ENCODE results near the gene RAPGEF4.

The RAPGEF4 gene

DNA sequence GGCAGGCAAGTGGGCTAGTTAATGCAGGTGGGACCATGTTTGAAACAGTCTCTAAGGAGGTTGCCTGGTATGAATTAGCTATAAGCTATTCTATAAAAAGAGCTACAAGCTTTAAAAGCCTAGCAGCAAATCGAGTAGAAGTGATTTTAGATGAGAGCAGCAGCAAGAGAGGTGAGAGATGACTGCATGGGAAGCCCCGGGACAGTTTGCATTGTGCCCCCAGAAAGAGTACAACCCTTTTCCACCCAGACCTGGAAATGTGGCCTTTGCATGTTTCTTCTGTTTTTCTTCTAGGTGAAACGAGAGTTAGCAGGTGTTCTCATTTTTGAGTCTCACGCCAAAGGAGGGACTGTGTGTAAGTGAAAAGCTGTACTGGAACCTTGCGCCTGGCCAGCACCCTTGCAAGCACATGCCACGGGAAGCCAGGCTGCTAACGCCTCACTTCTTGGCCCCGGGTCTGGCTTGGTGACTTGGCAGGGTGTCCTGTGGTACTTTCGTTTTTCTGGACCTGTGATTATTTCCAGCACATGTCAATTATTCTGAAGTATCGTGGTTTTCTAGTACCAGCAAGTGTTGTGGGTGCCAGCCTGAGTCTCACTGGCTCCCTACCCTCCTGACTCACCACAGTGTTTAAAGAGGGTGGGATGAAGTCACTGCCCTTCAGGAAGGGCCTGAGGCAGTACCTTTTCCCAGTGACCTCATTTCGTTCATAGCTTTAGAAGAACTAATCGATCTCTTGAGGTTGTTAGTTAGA, 249.7 kb downstream of the RAPGEF4 start:
- TF ChIP-seq POLR2A (IDR thresholded peaks at IDR 0.05; ENCODE audit: low read depth, low read length), result no peak
- no peak for TF ChIP-seq POLR2AphosphoS5 (IDR thresholded peaks at IDR 0.05; ENCODE audit: low read depth, low read length)
- TF ChIP-seq TAF1 (IDR thresholded peaks at IDR 0.05; ENCODE audit: borderline replicate concordance, low read depth, low read length), result no peak
- no peak for DNase-seq (ENCODE audit: insufficient read length)
- FAIRE-seq, result peak; percentile 54

DNA sequence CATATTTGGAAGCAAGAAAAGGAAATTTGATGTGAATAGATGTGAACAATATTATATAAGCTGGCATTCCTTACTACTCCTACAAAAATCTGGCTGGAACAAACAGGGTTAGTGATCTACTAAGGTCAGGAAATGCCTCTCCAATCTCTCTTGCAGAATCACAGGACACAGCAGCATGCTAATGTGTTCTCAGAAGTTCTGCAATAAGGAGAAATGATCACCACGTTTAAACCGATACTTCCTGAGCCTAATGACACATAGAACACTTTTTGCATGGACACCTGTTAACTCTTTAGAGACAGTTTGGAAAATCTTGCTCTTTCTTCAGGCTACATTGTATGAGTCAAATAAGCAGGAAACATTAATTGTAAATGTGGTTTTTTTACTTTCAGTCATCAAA, 250.4 kb downstream of the RAPGEF4 start:
- FAIRE-seq (peak; percentile 69), DNase-seq (ENCODE audit: insufficient read length) (no peak)
- TF ChIP-seq POLR2AphosphoS5 (IDR thresholded peaks at IDR 0.05; ENCODE audit: low read depth, low read length), result no peak
- TF ChIP-seq POLR2A (IDR thresholded peaks at IDR 0.05; ENCODE audit: low read depth, low read length), result no peak
- no peak for TF ChIP-seq TAF1 (IDR thresholded peaks at IDR 0.05; ENCODE audit: borderline replicate concordance, low read depth, low read length)

DNA sequence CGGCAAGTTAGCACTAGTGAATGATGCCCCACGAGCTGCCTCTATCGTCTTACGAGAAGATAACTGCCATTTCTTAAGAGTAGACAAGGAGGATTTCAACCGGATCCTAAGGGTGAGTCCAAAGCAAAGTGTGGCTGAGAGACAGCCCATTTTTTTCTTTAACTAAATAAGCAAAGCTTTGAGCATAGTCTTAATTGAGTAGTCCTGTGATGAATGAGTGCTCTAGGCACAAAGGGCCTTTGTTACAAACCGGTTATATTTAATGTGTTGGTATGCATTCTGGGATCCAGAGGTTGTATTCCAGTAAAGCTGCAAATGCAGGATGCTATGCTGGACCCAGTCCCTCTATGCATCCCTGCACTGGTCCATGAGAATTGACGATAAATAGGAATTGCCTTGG, 253.1 kb downstream of the RAPGEF4 start:
- TF ChIP-seq TAF1 (IDR thresholded peaks at IDR 0.05; ENCODE audit: borderline replicate concordance, low read depth, low read length) (no peak), POLR2A (IDR thresholded peaks at IDR 0.05; ENCODE audit: low read depth, low read length) (no peak), POLR2AphosphoS5 (IDR thresholded peaks at IDR 0.05; ENCODE audit: low read depth, low read length) (no peak)
- DNase-seq (ENCODE audit: insufficient read length) (no peak), FAIRE-seq (no peak)

DNA sequence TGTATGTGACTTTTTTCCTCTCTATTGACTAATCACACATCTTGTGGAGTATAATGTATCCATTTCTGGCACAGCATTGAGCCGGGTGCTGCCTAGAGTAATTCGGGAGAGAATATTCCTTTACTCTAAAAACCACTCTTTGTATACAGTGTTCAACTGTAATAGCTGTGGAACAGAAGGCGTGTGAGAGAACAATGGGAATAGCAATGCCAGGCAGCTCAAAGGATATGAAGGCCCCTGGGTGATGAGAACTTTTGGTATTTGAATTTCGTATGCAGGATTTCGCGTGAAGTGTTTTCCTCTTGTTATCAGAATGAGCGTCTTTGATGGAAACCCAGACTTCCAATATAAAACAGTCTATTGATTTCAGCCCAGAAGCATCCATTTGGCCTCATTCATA, 255.4 kb downstream of the RAPGEF4 start:
- TF ChIP-seq POLR2A (IDR thresholded peaks at IDR 0.05; ENCODE audit: low read depth, low read length) (no peak), TAF1 (IDR thresholded peaks at IDR 0.05; ENCODE audit: borderline replicate concordance, low read depth, low read length) (no peak), POLR2AphosphoS5 (IDR thresholded peaks at IDR 0.05; ENCODE audit: low read depth, low read length) (no peak)
- FAIRE-seq (no peak), DNase-seq (ENCODE audit: insufficient read length) (no peak)

DNA sequence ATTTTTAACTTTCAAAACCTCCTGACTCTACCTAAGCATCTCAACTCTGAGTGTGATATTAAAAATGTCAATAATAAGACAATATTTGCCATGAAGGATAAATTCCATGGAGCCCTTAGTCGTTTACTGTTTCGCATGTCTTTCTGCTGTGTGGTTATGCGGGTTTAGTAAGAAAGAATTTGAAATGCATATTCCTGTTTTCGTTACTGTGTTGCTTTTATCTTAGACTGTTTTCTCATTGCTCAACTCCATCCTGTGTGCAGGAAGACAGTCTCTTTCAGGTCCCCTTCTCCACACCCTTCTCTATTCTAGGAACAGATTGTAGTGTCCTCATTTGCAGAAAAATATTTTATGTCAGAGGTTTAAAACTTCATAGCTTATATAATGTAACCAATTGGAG, 257.5 kb downstream of the RAPGEF4 start:
- no peak for TF ChIP-seq POLR2A (IDR thresholded peaks at IDR 0.05; ENCODE audit: low read depth, low read length)
- TF ChIP-seq TAF1 (IDR thresholded peaks at IDR 0.05; ENCODE audit: borderline replicate concordance, low read depth, low read length), result no peak
- no peak for TF ChIP-seq POLR2AphosphoS5 (IDR thresholded peaks at IDR 0.05; ENCODE audit: low read depth, low read length)
- FAIRE-seq (no peak), DNase-seq (ENCODE audit: insufficient read length) (no peak)

DNA sequence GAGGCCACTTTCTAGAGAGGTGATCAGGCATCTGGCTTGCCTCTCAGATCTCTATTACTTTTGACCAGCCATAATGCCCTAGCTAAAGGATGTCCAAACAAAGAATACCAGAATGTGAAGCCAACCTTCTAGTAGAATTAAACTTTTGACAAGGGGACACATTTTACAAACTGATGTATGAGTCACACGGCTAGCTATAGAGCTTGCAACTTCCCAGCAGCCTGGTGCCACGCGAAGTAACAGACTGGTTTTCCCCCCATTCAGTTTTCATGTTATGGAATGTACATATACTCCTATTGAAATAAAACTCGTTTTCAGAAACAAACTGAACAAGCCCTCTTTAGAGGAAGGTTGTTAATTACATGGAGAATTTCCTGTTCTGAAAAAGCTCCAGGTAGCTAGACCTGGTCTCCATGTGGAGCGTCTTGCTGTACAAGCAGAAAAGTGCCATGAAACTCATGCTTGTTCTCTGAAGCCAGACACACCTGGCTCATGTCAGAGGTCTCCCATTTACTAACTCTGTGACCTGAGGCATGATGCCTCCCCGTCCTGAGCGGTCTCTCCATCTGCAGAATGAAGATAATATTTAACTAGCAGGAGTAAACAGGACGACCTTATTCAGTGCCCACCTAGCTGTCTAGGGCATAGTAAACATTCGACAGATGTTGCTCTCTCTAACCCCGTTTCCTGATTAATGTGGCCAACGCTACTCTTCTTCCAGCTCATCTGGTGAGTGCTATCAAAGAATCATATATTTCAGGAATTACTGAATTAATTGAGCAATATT, 258.5 kb downstream of the RAPGEF4 start:
- no peak for FAIRE-seq
- DNase-seq (ENCODE audit: insufficient read length), result no peak
- TF ChIP-seq POLR2A (IDR thresholded peaks at IDR 0.05; ENCODE audit: low read depth, low read length), result no peak
- TF ChIP-seq POLR2AphosphoS5 (IDR thresholded peaks at IDR 0.05; ENCODE audit: low read depth, low read length), result no peak
- no peak for TF ChIP-seq TAF1 (IDR thresholded peaks at IDR 0.05; ENCODE audit: borderline replicate concordance, low read depth, low read length)

DNA sequence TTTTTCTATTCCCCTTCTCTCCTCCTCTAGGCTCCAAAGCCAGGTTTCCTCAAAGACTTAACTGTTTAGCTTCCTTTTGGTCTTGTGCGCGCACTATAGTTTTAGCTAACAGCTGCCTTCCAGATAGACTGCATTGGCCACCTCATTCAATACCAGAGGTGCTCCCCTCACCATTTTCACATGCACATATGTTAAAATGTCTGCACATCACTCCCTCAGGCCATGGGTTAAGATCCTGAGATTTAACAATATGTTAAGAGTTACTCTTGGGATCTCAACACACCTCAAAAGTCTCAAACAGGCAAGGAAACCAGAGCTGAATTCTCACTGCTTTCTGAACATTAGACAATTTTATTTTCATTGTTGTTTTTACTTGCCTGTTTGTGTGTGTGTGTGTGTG, 259.2 kb downstream of the RAPGEF4 start:
- TF ChIP-seq POLR2A (IDR thresholded peaks at IDR 0.05; ENCODE audit: low read depth, low read length) (no peak), TAF1 (IDR thresholded peaks at IDR 0.05; ENCODE audit: borderline replicate concordance, low read depth, low read length) (no peak), POLR2AphosphoS5 (IDR thresholded peaks at IDR 0.05; ENCODE audit: low read depth, low read length) (no peak)
- FAIRE-seq, result no peak
- DNase-seq (ENCODE audit: insufficient read length), result no peak

DNA sequence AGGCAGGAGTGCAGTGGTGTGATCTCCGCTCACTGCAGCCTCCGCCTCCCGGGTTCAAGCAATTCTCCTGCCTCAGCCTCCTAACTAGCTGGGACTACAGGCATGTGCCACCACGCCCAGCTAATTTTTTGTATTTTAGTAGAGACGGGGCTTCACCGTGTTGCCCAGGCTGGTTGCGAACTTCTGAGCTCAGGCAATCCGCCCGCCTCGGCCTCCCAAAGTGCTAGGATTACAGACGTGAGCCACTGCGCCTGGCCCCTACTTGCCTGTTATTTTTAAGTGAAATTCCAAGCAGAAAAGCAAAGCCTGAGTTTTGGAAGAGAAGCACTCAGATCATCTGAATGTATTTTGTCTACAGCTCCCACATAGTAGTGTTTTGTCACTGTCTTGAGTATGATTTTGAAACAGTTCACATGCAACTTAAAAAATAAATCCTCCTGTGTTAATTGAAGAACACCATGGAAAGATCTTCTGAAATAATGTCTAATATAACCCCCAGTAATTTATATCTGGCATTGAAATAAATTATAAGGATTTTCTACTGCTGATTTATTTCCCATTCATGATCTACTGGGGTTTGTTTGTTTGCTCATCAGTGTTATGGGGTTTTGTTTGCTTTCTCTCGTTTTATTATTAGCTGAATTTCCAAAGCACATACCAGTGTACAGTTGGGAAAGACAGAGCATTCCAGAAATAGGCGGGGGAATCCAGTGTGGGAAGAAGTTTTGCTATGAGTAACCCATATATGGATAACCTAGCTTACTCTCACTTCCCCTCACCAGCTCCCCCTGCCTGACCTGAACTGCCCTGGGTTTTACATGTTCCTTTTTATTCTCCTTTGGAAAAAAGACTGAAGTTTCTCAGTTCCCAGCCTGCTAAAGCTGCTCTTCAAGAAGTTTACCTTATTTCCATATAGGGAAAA, 259.9 kb downstream of the RAPGEF4 start:
- TF ChIP-seq POLR2A (IDR thresholded peaks at IDR 0.05; ENCODE audit: low read depth, low read length) (no peak), POLR2AphosphoS5 (IDR thresholded peaks at IDR 0.05; ENCODE audit: low read depth, low read length) (no peak), TAF1 (IDR thresholded peaks at IDR 0.05; ENCODE audit: borderline replicate concordance, low read depth, low read length) (no peak)
- FAIRE-seq, result no peak
- DNase-seq (ENCODE audit: insufficient read length), result no peak

DNA sequence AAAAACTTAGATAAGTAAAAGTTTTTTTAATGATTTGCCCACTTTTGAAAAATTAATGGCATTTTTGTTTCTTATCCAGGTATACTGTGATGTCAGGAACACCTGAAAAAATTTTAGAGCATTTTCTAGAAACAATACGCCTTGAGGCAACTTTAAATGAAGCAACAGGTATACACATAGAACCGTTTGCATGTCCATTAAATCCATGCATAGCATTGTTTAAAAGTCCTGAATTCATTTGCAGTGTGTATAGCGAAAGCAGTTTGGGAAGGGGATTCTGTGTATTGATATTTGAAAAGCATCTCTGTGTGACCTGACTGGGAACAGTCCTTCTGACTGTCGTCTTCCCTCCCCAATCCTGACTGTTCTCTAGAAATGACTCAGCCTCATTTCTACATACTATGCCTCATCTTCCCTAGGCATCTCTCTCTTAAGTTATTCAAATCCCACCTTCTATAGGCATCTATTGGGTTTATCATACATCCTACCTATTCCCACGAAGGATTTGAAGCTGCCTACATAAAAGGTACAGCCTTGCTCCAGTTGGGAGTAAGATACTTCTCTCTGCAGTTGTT, 260.8 kb downstream of the RAPGEF4 start:
- TF ChIP-seq POLR2A (IDR thresholded peaks at IDR 0.05; ENCODE audit: low read depth, low read length), result no peak
- no peak for TF ChIP-seq POLR2AphosphoS5 (IDR thresholded peaks at IDR 0.05; ENCODE audit: low read depth, low read length)
- TF ChIP-seq TAF1 (IDR thresholded peaks at IDR 0.05; ENCODE audit: borderline replicate concordance, low read depth, low read length), result no peak
- FAIRE-seq (no peak), DNase-seq (ENCODE audit: insufficient read length) (no peak)

DNA sequence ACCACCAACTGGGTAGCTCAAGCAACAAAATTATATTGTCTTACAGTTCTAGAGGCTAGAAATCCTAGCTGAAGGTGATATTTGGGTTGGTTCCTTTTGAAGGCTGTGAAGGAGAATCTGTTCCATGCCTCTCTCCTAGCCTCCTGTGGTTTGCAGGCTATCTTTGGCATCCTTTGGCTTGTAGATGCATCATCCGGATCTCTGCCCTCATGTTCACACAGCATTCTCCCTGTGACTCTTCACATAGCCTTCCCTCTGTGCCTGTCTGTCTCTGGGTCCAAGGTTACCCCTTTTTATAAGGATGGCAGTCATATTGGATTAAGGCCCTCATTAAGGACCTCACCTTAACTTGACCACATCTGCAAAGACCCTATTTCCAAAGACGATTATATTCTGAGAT, 261.4 kb downstream of the RAPGEF4 start:
- no peak for FAIRE-seq

More for the DNA sequence above, 261.4 kb downstream of the RAPGEF4 start:
- no peak for DNase-seq (ENCODE audit: insufficient read length)
- TF ChIP-seq TAF1 (IDR thresholded peaks at IDR 0.05; ENCODE audit: borderline replicate concordance, low read depth, low read length) (no peak), POLR2AphosphoS5 (IDR thresholded peaks at IDR 0.05; ENCODE audit: low read depth, low read length) (no peak), POLR2A (IDR thresholded peaks at IDR 0.05; ENCODE audit: low read depth, low read length) (no peak)
